GM21717 (cell line): Measurements from ENCODE around the gene FAM163A.
"Not testable (repeated sequence)": the region's sequence is repeated elsewhere in the genome, so short reads cannot be mapped to it uniquely, and the experiment has no call there.

Experiments used
- ATAC-seq: cut with Tn5 transposase; IDR thresholded peaks from one replicate; pipeline ENCODE4 v1.9.1; 2021; ENCODE audit warnings: mild to moderate bottlenecking, moderate library complexity; ENCODE audit not compliant: unreplicated experiment

The FAM163A gene

DNA sequence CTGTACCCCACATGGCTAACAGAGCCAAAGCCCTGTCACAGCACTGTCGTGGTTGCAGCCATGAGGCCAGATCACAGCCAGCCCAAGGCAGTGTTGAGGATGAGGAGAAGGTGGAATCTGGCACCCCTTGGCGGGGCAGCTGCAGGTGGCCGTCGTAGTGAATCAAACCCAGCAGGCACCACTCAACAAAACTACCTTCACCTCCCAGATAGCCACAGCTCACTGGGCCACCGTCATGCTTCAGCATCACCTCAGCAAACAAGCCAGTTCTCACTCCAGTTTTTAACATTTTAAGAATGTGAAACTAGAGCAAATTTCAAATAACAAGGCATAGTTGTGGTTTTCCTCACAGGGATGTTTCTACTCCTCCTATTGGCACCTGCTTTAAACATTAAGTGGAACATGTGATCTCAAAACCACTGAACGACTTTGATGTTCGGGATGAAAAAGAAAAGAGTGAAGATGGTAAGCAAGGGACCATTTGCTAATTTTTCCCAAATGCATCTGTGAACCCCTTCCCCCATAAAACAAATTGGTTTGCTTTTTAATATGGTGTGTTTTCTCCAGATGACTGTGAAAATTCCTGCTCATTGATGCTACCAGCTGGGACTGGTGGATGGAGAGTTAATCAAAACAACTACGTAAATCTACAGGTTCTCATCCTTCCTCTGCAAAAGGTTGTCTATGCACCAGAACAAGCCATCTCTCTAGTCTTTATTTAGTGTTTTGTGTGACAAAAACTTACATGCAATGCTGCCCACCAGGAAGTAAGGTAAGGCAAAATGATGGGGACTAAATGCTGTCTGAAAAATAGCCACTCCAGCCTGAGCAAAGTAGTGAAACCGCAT is 89.0 kb downstream of the FAM163A start:
- ATAC-seq: no peak

DNA sequence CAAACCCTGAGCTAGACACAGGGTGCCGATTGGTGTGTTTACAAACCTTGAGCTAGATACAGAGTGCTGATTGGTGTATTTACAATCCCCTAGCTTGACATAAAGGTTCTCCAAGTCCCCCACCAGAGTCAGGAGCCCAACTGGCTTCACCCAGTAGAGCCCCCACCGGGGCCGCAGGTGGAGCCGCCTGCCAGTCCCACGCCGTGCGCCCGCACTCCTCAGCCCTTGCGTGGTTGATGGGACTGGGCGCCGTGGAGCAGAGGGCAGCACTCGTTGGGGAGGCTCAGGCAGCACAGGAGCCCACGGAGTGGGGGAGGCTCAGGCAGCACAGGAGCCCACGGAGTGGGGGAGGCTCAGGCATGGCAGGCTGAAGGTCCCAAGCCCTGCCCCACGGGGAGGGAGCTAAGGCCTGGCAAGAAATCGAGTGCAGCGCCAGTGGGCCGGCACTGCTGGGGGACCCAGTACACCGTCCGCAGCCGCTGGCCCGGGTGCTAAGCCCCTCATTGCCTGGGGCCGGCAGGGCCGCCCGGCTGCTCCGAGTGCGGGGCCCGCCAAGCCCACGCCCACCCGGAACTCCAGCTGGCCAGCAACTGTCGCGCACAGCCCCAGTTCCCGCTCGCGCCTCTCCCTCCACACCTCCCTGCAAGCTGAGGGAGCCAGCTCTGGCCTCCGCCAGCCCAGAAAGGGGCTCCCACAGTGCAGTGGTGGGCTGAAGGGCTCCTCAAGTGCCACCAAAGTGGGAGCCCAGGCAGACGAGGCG is 93.8 kb downstream of the FAM163A start:
- ATAC-seq: not testable (repeated sequence)

DNA sequence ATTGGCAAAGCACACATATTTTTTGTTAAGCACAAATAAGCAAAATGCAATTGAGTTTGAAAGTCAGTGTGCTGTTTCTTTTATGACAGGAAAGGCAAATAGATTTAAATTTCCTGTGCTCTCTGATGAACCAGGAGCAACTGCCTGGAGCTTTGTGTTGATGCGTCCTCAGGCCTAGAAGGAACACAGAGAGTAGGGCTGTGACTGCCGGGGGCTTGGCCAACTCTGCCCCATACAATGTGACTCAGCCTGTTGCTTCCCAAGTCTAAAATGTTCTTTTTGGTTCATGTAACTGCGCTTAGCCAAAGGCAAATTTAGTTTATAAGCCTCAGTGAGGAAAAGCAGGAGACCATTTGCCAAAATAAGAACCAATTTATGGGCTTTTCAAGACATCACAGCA is 97.0 kb downstream of the FAM163A start:
- no peak for ATAC-seq

- ATAC-seq: no peak
These were observed 105.1 kb downstream of the FAM163A start for GRCh38 chr1:179848233-179848632.

- no peak for ATAC-seq
These were observed 110.0 kb downstream of the FAM163A start for GRCh38 chr1:179853102-179853501.

DNA sequence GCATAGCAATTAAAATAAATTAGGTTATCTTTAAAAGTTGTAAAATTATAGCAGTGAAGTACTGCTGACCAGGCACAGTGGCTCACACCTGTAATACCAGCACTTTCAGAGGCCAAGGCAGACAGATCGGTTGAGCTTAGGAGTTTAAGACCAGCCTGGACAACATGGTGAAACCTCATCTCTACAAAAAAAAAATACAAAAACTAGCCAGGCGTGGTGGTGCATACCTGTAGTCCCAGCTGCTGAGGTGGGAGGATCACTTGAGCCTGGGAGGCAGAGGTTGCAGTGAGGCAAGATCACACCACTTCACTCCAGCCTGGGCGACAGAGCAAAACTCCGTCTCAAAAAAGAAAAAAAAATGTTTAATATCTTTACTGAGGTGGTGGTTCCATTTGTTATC is 112.7 kb downstream of the FAM163A start:
- ATAC-seq: not testable (repeated sequence)

DNA sequence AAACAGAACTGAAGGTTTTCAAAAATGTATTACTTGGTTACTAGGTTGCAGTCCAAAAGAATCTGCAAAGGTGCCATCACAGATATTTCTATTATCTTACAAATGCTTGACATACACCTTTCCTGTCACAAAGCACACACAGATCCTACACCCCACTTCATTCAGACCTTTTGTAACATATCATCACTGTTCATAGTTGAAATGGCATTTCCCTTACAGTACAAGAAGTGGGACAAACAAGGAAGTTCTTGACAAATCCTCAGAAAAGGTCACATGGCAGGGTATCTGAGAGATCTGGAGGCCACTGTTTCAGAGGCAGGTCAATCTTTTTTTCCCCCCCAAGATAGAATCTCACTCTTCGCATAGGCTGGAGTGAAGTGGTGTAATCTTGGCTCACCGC is 113.2 kb downstream of the FAM163A start:
- ATAC-seq: no peak

DNA sequence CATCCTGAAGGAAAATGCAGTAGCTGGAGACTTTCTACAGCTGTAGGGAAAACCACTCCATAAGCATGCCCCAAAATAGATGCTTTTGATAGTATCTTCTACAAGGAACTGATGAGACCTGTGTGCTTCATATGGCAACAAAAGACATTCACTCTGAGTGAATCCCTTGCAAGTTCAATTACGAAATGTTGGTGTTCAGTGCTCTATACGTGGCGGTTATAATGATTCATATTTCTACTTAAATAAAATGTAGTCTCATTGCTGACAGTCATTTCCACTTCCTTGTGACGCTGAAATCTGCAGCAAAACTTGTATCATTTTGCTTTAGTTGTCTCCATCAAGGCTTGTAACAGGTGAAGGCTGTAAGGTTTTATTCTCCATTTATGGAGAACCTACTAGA is 113.9 kb downstream of the FAM163A start:
- no peak for ATAC-seq

GRCh38 chr1:179860652-179861051 is 117.6 kb downstream of the FAM163A start:
- no peak for ATAC-seq

- no peak for ATAC-seq
These were observed 122.3 kb downstream of the FAM163A start for GRCh38 chr1:179865377-179865776.
